ENCODE results near the gene IL1RAPL2.

DNA sequence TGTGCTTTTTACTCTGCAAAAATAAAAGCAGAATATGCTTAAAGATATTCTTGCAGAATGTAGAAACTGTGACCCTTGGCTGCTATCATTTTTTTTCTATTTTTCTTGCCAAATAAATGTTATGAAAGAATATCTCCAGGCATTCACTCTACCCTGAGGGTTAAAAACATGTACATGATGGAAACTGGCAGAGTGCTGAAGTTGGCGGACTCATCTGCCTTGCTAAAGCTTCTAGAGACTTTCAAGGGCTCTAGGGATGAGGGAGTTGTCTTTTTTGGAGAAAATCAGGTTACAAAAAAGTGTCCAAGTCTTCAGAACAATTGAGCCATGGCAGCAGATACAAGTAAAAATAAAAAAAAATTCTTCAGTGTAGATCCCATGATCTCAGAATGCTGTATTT is 1215.8 kb downstream of the IL1RAPL2 start:
- TF ChIP-seq CTCF (IDR thresholded peaks at IDR 0.05) (no peak), POLR2A (IDR thresholded peaks at IDR 0.05) (no peak)

All from transverse colon (tissue), 3 donors.